GM18498 (cell line): Measurements from ENCODE around the gene NACAD.

Experiments used
- ATAC-seq: cut with Tn5 transposase; IDR thresholded peaks from one replicate; pipeline ENCODE4 v1.9.1; 2021; ENCODE audit warnings: mild to moderate bottlenecking, moderate library complexity; ENCODE audit not compliant: unreplicated experiment

The NACAD gene

DNA sequence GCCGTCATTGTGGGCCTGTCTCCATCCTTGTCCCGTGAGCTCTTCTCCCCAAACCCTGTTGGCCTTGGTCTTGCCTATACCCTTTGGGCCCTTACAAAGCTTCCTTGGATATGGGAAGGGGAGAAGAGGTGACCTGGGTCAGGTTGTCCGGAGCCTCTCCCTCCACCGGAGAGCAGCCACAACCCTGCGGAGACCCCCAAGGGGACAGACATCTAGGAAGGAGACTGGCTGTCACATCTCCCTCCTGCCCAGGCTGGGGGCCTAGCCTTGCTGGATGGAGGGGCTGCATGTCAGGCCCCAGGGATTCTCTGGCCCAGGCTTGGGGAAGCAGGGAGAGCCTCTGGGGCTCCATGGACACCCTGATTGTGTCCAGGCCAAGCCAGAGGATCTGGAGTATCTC lies 11.8 kb downstream of the NACAD start:
- no peak for ATAC-seq

GRCh38 chr7:45075871-45076796 lies 12.6 kb downstream of the NACAD start:
- no peak for ATAC-seq

DNA sequence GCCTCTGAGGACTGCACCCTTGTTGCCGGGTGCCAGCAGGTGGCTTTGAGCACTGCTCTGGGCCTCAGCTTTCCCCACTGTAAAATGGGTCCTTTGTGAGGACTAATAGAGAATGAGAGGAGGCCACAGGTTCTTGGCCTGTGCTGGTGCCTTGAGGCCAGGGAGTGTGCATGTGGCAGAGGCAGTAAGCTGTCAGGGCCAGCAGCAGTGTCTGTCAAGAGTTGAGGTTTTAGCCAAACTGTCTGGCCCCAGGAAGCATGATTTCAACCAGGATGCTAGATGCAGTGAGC lies 13.5 kb downstream of the NACAD start:
- no peak for ATAC-seq

DNA sequence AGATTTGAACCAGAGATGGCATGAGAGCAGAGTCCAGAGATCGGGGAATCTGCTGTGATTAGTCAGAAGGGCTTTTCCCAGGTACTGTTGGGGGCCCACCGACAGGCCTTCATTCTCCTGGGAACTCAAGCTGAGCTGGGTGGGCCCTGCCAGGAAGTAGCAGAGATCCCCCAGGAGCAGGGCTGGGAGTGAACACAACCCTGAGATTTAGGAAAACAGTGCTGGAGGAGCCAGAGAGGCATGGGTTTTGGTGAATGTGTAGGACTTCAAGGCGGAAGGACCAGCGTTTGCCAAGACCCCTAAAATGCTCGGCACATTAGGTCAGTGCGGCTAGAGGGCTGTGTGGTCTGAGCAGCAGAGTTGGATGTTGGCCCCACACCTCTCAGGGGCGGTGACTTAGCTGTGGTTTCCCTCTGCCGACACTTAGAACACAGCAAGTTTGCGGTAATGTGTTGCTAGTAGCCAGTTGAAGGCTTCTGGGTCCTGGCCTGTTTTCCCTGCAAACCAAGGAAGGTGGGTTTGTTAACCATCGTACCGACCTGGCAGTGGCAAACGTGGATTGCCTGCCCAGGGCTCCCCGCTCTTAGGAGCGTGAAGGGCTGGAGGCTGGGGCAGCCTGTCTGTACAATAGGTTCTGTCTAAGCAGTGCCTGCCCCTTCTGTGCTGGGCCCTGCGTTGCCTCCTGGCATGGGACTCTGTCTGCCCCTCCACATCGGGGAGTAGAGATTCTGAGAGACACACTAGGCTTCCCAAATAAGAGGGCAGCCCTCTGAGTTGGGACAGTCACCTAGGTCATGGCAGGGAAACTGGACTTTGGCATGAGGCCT lies 14.0 kb downstream of the NACAD start:
- no peak for ATAC-seq

- no peak for ATAC-seq
Measured at GRCh38 chr7:45073786-45074527, 14.8 kb downstream of the NACAD start.

- ATAC-seq: no peak
Measured at GRCh38 chr7:45073031-45073785, 15.6 kb downstream of the NACAD start.

GRCh38 chr7:45072131-45073030 lies 16.4 kb downstream of the NACAD start:
- no peak for ATAC-seq

DNA sequence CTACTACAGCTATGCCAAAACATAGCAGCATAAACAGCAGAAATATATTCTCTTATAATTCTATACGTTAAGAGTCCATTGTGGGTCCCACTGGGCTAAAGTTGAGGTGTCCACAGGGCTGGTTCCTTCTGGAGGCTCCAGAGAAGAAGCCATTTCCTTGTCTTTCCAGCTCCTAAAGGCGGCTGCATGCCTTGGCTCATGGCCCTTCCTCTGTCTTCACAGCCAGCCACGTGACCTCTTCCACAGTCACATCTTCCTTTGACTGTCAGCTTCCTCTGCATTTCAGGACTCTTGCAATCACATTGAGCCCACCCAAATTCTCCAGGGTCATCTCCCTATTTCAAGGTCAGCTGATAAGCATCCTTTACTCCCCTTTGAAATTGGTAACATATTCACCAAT lies 17.2 kb downstream of the NACAD start:
- no peak for ATAC-seq

DNA sequence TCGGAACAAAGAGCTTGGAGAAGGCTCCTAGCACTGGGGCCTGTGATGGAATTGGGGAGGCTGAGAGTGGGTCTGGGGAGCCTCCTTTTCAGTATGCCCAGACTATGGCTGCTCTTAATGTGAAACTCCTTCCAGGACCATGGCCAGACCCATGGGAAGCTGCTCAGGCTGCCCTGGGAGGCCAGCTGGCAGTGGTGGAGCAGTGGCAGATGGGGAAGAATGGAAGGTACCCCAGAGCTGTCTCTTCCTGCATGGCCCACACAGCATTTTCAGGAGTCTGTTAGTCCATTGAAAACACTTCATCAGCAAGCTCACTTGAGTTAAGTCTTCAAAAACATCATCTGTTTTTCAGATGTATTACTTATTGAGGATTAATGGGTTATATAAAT lies 18.5 kb downstream of the NACAD start:
- no peak for ATAC-seq

GRCh38 chr7:45069444-45070253 lies 19.1 kb downstream of the NACAD start:
- no peak for ATAC-seq

- no peak for ATAC-seq
Measured at GRCh38 chr7:45068236-45069023, 20.3 kb downstream of the NACAD start.

DNA sequence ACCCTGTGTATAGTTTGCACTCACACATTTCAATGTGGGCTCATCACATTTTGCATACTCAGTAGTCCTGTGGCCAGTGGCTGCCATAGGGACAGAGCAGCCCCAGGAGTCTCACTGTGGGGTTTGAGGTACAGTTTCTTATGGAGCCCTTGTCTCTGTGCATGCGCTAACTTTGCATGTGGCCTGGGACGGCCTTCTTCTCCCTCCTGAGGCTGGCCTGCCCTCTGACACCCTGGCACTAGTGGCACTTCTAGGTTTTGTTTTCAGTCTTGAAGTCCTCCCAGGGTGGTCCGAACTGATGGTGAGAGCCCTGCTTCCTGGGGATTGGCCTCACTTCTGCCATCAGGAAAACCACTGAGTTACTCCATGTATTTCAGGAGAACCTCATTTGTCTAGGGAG lies 21.2 kb downstream of the NACAD start:
- no peak for ATAC-seq

DNA sequence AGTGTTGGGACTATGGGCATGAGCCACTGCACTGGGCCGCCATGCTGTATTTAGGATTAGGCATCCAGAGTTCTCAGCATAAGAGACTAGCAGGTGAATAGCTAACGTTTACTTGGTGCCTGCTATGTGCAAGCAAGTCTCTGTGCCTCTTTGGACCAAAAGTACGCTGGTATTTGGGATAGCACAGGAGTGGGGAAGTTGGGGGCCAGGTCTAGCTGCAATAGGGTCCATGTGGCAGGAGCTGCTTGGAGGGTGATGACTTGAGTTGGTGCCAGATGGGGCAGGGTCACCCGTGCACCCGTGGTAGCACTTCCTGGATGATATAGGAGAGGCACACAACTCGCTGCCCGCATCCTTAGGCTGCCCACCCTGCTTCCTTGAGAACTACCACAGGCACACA lies 22.4 kb downstream of the NACAD start:
- ATAC-seq: no peak

- ATAC-seq: no peak
Measured at GRCh38 chr7:45065031-45065995, 23.5 kb downstream of the NACAD start.

DNA sequence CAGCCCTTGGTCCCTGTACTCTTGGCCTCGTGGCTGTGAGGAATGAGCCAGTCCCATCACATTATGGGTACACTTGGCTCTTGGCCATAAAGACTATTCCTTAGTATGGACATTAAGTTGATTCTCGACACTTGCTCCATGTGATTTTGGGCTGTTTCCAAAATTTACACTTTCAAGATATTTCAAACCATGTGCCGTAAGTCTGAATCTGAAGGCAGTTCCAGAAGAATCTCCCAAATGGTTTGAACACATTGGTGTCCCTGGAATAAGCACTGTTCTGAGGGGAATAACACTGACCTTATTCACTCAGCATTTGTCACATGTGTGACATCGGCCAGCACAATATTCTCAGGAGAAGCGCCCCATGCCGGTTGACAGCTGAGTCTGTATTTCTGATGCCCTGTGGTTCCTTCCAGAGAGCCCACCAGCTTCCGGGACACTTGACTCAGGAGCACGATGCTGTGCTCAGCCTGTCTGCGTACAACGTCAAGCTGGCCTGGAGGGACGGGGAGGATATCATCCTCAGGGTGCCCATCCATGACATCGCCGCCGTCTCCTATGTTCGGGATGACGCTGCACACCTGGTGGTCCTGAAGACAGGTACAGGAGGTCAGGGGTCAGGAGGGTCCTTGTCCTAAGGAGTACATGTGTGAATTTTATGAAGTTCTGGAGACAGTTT lies 24.6 kb downstream of the NACAD start:
- ATAC-seq: no peak

- no peak for ATAC-seq
Measured at GRCh38 chr7:45061806-45062425, 26.9 kb downstream of the NACAD start.
